HG02943 (cell line): ENCODE results near the gene PTPRK.

Source experiments
- ATAC-seq: cut with Tn5 transposase; IDR thresholded peaks from one replicate; pipeline ENCODE4 v1.9.1; 2021; ENCODE audit warnings: mild to moderate bottlenecking, low read depth, moderate library complexity; ENCODE audit not compliant: unreplicated experiment

PTPRK gene

GRCh38 chr6:128225612-128226011, 294.8 kb downstream of the PTPRK start:
- ATAC-seq = no peak

GRCh38 chr6:128216917-128217316, 303.5 kb downstream of the PTPRK start:
- ATAC-seq = no peak

GRCh38 chr6:128209771-128210170, 310.6 kb downstream of the PTPRK start:
- no peak for ATAC-seq

GRCh38 chr6:128208851-128209580, 311.4 kb downstream of the PTPRK start:
- ATAC-seq = no peak

GRCh38 chr6:128208078-128208477, 312.3 kb downstream of the PTPRK start:
- no peak for ATAC-seq

- ATAC-seq = no peak
Observed at GRCh38 chr6:128206610-128207426, 313.6 kb downstream of the PTPRK start.

GRCh38 chr6:128204616-128205015, 315.8 kb downstream of the PTPRK start:
- ATAC-seq = no peak

- no peak for ATAC-seq
Observed at GRCh38 chr6:128202169-128202765, 318.1 kb downstream of the PTPRK start.

GRCh38 chr6:128200789-128201188, 319.6 kb downstream of the PTPRK start:
- ATAC-seq = no peak

- ATAC-seq = no peak
Observed at GRCh38 chr6:128199461-128199860, 320.9 kb downstream of the PTPRK start.

GRCh38 chr6:128192972-128193371, 327.4 kb downstream of the PTPRK start:
- ATAC-seq = no peak

- no peak for ATAC-seq
Observed at GRCh38 chr6:128188678-128189077, 331.7 kb downstream of the PTPRK start.

GRCh38 chr6:128186729-128187128, 333.7 kb downstream of the PTPRK start:
- ATAC-seq = no peak

- ATAC-seq = no peak
Observed at GRCh38 chr6:128179876-128180438, 340.4 kb downstream of the PTPRK start.

GRCh38 chr6:128174724-128175123, 345.7 kb downstream of the PTPRK start:
- ATAC-seq = no peak

- ATAC-seq = no peak
Observed at GRCh38 chr6:128172752-128173682, 347.4 kb downstream of the PTPRK start.

- no peak for ATAC-seq
Observed at GRCh38 chr6:128172081-128172480, 348.3 kb downstream of the PTPRK start.

GRCh38 chr6:128171182-128171581, 349.2 kb downstream of the PTPRK start:
- ATAC-seq = no peak

- ATAC-seq = no peak
Observed at GRCh38 chr6:128168244-128168643, 352.2 kb downstream of the PTPRK start.

GRCh38 chr6:128167552-128167951, 352.8 kb downstream of the PTPRK start:
- no peak for ATAC-seq
